AG08395 (cell line): ENCODE measurements around the gene PAK5.

Experiments used
- DNase-seq: peaks from one replicate; pipeline ENCODE4 v3.0.0; 2012; ENCODE audit warnings: mixed read lengths, low spot score

PAK5 gene

GRCh38 chr20:9789131-9789530 is 49.7 kb downstream of the PAK5 start:
- DNase-seq = no peak

GRCh38 chr20:9775176-9775575 is 63.7 kb downstream of the PAK5 start:
- DNase-seq = no peak

GRCh38 chr20:9769954-9770353 is 68.9 kb downstream of the PAK5 start:
- DNase-seq = no peak

GRCh38 chr20:9761476-9761875 is 77.4 kb downstream of the PAK5 start:
- DNase-seq = no peak

GRCh38 chr20:9759392-9759791 is 79.5 kb downstream of the PAK5 start:
- no peak for DNase-seq

GRCh38 chr20:9758752-9759151 is 80.1 kb downstream of the PAK5 start:
- no peak for DNase-seq

GRCh38 chr20:9756660-9757059 is 82.2 kb downstream of the PAK5 start:
- no peak for DNase-seq

- DNase-seq = no peak
These were observed 83.6 kb downstream of the PAK5 start for GRCh38 chr20:9755301-9755700.

GRCh38 chr20:9744551-9744950 is 94.3 kb downstream of the PAK5 start:
- no peak for DNase-seq

GRCh38 chr20:9743871-9744270 is 95.0 kb downstream of the PAK5 start:
- no peak for DNase-seq

- DNase-seq = no peak
These were observed 96.1 kb downstream of the PAK5 start for GRCh38 chr20:9742821-9743220.

GRCh38 chr20:9741996-9742395 is 96.9 kb downstream of the PAK5 start:
- DNase-seq = no peak

- DNase-seq = no peak
These were observed 98.4 kb downstream of the PAK5 start for GRCh38 chr20:9740486-9740885.

- DNase-seq = no peak
These were observed 98.9 kb downstream of the PAK5 start for GRCh38 chr20:9739991-9740390.

GRCh38 chr20:9736373-9736772 is 102.5 kb downstream of the PAK5 start:
- no peak for DNase-seq

- DNase-seq = no peak
These were observed 115.2 kb downstream of the PAK5 start for GRCh38 chr20:9723501-9724202.

GRCh38 chr20:9711872-9712271 is 127.0 kb downstream of the PAK5 start:
- DNase-seq = no peak

- DNase-seq = no peak
These were observed 128.2 kb downstream of the PAK5 start for GRCh38 chr20:9710685-9711084.

- no peak for DNase-seq
These were observed 133.0 kb downstream of the PAK5 start for GRCh38 chr20:9705722-9706476.

- no peak for DNase-seq
These were observed 139.7 kb downstream of the PAK5 start for GRCh38 chr20:9699181-9699580.

GRCh38 chr20:9689041-9689440 is 149.8 kb downstream of the PAK5 start:
- DNase-seq = no peak

GRCh38 chr20:9686866-9687265 is 152.0 kb downstream of the PAK5 start:
- DNase-seq = no peak

- DNase-seq = no peak
These were observed 152.4 kb downstream of the PAK5 start for GRCh38 chr20:9686455-9686854.

- no peak for DNase-seq
These were observed 152.9 kb downstream of the PAK5 start for GRCh38 chr20:9686001-9686400.
